Central memory CD8-positive, alpha-beta T cell (primary cell): Measurements from ENCODE around the gene MS4A6E.

Experiments used
- ATAC-seq: fragments of 150-1000 bp; cut with Tn5 transposase; replicated peaks from 2 replicates; pipeline ENCODE4 v1.10.0; 2022; ENCODE audit warnings: mild to moderate bottlenecking, moderate FRiP score, moderate number of reproducible peaks; ENCODE audit not compliant: poor library complexity, severe bottlenecking; ENCODE audit errors: extremely low read depth
- DNase-seq, 2 donors: peaks; one replicate each; pipeline ENCODE4 v3.0.0; 2021; ENCODE audit warnings: low spot score in 2 of 2
- H3K27ac Mint-ChIP-seq: one replicate; pipeline ENCODE4 v1.8.0; 2022; ENCODE audit warnings: low read depth, mild to moderate bottlenecking, moderate library complexity, mixed read lengths
- H3K27me3 Mint-ChIP-seq: one replicate; pipeline ENCODE4 v1.8.0; 2022; ENCODE audit warnings: mixed read lengths
- H3K36me3 Mint-ChIP-seq: one replicate; pipeline ENCODE4 v1.8.0; 2022; ENCODE audit warnings: mild to moderate bottlenecking, moderate library complexity, mixed read lengths; ENCODE audit not compliant: insufficient read depth
- H3K4me1 Mint-ChIP-seq: one replicate; pipeline ENCODE4 v1.8.0; 2022; ENCODE audit warnings: mixed read lengths
- H3K4me3 Mint-ChIP-seq: one replicate; pipeline ENCODE4 v1.8.0; 2022; ENCODE audit warnings: mild to moderate bottlenecking, moderate library complexity, mixed read lengths
- H3K9me3 Mint-ChIP-seq: one replicate; pipeline ENCODE4 v1.8.0; 2022; ENCODE audit warnings: mixed read lengths

The MS4A6E gene

DNA sequence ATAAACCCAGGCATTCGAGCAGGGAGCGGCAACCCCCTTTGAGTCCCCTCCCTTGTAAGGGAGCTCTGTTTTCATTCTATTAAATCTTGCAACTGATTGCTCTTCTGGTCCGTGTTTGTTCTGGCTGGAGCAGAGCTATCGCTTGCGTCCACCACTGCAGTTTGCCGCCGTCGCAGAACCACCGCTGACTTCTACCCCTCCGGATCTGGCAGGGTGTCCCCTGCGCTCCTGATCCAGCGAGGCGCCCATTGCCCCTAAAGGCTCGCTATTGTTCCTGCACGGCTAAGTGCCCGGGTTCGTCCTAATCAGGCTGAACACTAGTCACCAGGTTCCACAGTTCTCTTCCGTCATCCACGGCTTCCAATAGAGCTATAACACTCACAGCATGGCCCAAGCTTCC, 40.8 kb downstream of the MS4A6E start:
- Mint-ChIP-seq H3K4me1 (no peaks in the 10 kb centered on the region), H3K27ac (no peak overlapping the region), H3K9me3 (no peaks in the 10 kb centered on the region), H3K27me3 (peaks cover 71% of the 10 kb centered on the region), H3K36me3 (peaks cover 2% of the 10 kb centered on the region), H3K4me3 (no peak overlapping the region)
- DNase-seq (no peak), ATAC-seq (no peak)

DNA sequence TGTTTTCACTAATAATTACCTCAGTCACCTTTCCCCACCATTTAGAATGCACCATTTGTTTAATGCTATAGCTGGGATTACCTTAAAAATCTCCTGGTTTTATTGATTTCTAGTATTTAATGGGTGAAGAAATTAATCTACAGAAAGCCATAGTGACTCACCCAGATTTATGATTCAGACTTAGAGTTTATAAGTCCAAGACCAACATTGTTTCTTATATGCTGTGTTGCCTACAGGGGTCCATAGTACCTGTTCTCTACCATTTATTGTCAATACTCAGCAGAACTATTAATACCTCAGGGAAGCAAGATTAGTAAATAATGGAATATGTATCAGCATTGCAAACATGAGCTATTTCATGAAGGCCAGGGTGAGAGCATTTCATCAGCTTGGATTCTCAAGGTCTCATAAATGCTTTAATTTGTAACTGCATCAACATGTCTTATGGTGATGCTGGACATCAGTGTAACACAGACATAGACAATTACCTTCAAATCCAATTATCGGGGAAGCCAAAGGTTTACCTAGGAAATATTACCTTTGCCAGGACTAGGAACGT, 43.3 kb downstream of the MS4A6E start:
- no peak for DNase-seq
- Mint-ChIP-seq H3K27me3 (peaks cover 65% of the 10 kb centered on the region), H3K27ac (no peak overlapping the region), H3K4me3 (no peak overlapping the region), H3K36me3 (peaks cover 2% of the 10 kb centered on the region), H3K9me3 (no peaks in the 10 kb centered on the region), H3K4me1 (no peaks in the 10 kb centered on the region)
- no peak for ATAC-seq

DNA sequence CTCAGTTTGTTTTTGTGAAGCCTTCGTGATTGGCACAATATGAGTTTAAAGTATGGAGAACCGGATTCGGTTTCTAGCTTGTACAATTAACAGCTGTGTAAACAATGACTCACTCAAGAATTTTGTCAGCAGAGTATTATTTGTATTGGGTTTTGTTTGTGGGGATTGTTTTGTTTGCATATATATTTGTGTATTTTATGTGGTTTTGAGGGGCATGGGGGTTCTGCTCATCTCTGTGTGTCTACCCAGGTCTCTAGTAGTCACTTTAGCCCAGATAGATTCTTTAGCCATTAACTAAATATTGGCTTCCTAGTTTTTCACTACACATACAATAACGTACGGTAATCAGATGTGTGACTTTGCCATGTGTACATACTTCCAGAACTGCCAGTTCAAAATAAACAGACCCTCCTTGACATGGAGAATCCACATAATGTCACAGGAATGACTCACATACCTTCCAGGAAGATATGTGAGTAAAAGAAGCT, 43.8 kb downstream of the MS4A6E start:
- H3K4me1 Mint-ChIP-seq, result no peaks in the 10 kb centered on the region
- peaks cover 2% of the 10 kb centered on the region for H3K36me3 Mint-ChIP-seq
- H3K9me3 Mint-ChIP-seq, result no peaks in the 10 kb centered on the region
- no peak for DNase-seq
- no peak overlapping the region for H3K4me3 Mint-ChIP-seq
- no peak for ATAC-seq
- H3K27me3 Mint-ChIP-seq, result peaks cover 66% of the 10 kb centered on the region
- no peak overlapping the region for H3K27ac Mint-ChIP-seq

DNA sequence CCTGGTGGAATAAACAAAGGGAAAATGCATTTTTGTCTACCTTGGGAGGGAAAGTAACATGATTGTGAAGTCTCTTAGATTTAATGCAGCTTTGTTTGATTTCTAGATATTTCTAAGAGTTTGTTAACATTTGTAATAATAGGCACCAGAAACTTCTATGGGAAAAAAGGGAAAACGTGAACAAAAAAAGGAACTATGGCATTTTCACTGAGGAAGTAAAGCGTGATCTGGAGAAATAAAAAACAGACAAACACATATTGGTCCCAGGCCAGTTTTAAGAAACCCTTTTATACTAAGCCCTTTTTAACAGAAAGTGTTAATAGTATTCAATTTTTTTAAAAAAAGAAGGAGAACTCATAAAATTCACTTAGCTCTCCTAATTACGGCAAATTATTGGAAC, 44.3 kb downstream of the MS4A6E start:
- Mint-ChIP-seq H3K27me3 (peaks cover 66% of the 10 kb centered on the region), H3K4me3 (no peak overlapping the region), H3K27ac (no peak overlapping the region), H3K9me3 (no peaks in the 10 kb centered on the region), H3K36me3 (peaks cover 2% of the 10 kb centered on the region), H3K4me1 (no peaks in the 10 kb centered on the region)
- DNase-seq (no peak), ATAC-seq (no peak)

DNA sequence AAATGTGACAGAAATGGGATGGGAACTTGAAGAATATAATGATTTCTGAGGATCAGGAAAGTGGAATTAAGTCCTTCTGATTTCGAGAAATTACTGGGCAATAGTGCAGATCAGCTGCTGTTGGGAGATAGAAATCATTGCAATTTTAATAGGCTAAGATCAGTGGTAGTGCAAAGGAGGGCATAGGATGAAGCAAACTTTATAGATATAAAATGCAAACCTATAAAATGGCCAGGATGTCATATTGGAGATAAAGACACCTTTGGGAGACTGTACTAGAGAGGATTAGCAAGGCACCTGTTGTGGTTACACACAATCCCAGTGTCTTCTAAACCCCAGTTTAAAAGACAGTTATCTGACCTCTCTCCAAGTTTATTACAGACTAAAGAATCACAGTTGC, 44.8 kb downstream of the MS4A6E start:
- DNase-seq (no peak), ATAC-seq (no peak)
- Mint-ChIP-seq H3K27me3 (peaks cover 66% of the 10 kb centered on the region), H3K36me3 (peaks cover 2% of the 10 kb centered on the region), H3K4me3 (no peak overlapping the region), H3K27ac (no peak overlapping the region), H3K9me3 (no peaks in the 10 kb centered on the region), H3K4me1 (no peaks in the 10 kb centered on the region)

DNA sequence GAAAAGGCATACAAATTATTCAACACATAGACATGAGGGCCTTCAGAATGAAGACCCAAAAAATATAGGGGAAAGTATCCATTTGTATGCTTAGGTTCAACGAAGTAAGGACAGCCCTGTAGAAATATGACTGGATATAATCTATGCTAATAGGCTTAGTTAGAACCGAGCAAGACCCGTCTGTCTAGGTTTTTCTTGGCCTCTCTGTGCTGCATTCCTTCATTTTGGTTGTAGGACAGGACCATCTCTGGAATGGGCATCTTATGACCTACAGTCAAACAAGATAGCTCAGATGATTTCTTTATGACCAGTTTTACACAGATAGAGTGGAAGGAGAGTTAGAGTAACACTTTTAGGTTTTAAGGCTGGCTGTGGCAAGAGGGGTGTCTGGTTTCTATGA, 45.7 kb downstream of the MS4A6E start:
- ATAC-seq (no peak), DNase-seq (no peak)
- no peaks in the 10 kb centered on the region for H3K9me3 Mint-ChIP-seq
- peaks cover 2% of the 10 kb centered on the region for H3K36me3 Mint-ChIP-seq
- no peaks in the 10 kb centered on the region for H3K4me1 Mint-ChIP-seq
- peaks cover 62% of the 10 kb centered on the region for H3K27me3 Mint-ChIP-seq
- H3K27ac Mint-ChIP-seq, result no peak overlapping the region
- H3K4me3 Mint-ChIP-seq, result no peak overlapping the region

DNA sequence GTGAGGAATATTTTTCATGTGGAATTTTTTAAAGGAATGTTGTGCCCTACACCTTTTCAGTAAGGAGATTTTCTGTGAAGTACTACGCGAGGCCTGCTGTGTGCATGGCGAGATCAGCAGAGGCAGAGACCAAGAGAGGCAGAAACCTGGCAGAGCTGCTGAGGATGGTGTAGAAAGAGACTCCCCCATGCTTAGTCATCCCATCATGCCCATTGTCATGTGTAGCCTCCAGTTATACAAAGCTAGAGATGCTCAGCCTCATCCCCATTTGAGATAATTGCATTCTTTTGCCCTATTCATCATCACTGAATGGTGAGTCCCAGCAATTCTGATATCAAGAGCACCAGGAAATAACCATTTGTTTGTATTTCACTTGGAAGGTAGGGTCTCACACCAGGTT, 48.3 kb downstream of the MS4A6E start:
- DNase-seq (no peak), ATAC-seq (no peak)
- peaks cover 7% of the 10 kb centered on the region for H3K4me1 Mint-ChIP-seq
- peaks cover 2% of the 10 kb centered on the region for H3K36me3 Mint-ChIP-seq
- no peak overlapping the region for H3K4me3 Mint-ChIP-seq
- H3K27me3 Mint-ChIP-seq, result peaks cover 64% of the 10 kb centered on the region
- no peak overlapping the region for H3K27ac Mint-ChIP-seq
- no peaks in the 10 kb centered on the region for H3K9me3 Mint-ChIP-seq

DNA sequence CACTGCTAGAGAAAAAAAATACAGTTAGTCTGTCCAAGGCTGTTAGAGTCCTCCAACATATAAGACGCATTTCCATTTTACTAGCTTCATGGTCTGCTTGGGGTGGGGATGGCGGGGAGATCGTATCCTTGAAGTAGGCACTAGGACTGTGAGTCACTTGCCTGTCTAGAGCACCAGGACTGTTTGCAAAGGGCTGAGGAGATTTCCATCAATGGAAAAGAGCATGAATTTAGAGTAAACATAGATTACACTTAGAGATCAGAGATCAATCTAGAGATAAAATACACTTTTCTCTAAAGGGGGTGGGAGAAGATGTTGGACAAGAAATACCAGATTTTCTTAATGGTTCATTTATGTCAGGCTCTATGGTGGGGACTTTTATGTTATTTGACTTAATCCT, 49.5 kb downstream of the MS4A6E start:
- Mint-ChIP-seq H3K36me3 (peaks cover 1% of the 10 kb centered on the region), H3K9me3 (no peaks in the 10 kb centered on the region), H3K27ac (no peak overlapping the region), H3K27me3 (peaks cover 59% of the 10 kb centered on the region), H3K4me3 (no peak overlapping the region), H3K4me1 (peaks cover 7% of the 10 kb centered on the region)
- no peak for DNase-seq
- ATAC-seq, result no peak

DNA sequence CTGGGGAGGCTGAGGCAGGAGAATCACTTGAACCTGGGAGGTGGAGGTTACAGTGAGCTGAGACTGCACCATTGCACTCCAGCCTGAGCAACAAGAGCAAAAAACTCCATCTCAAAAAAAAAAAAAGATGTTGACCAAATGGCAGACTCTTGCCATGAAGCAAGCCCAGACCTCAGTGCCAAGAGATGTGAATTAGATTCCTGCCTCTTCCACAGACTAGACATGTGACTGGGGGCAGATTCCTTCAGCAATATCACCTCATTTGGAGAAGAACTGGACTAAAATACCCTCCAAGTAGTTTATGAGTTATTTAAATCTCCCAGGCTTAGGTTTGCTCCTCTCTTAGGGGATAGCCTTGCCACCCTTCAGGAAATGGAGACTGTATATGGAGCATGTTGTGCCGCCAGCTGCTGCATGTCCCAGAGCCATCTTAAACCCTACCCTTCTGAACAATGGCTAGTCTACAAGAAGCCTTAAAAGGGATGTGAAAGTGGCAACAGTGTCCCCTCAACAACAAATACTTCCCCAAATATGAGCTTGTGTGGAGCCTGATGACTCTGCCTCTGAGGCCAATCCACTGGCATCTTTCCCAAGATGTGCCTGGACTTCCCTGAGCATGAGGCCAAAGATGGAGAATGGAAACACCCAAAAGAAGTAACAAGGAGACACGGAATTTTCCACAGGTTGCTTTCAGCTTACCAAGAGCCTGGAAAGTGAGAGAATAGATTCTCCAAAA, 50.5 kb downstream of the MS4A6E start:
- Mint-ChIP-seq H3K4me1 (peaks cover 7% of the 10 kb centered on the region), H3K27me3 (peaks cover 49% of the 10 kb centered on the region), H3K9me3 (no peaks in the 10 kb centered on the region), H3K4me3 (no peak overlapping the region), H3K27ac (no peak overlapping the region), H3K36me3 (no peaks in the 10 kb centered on the region)
- ATAC-seq, result peak; percentile 43
- DNase-seq, result no peak

DNA sequence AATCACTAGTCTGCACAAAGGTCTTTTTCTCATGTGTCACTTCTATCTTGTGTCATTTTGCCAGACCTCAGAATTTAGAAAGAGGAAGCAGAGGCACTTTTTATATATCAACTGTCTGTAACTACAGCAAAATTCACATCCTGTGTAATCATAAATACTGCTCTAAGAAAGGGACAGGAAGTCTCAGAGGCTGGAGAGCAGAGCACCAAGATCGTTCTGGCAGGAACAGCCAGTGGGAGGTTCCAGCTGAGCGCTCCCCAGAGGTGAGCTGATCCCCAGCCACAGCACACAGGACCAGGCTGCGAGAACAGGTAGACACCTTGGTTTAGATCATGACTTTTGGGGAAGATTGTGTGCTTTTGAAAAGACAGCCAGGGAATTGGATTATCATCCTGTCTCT, 51.3 kb downstream of the MS4A6E start, which contains the start of gene MS4A7:
Gene MS4A7 (plus strand): TSS at position 179 of the 400 bp plus-strand sequence. CDS start 4,610 bp downstream, outside the sequence.
- Mint-ChIP-seq H3K27me3 (peaks cover 48% of the 10 kb centered on the region), H3K4me3 (no peak within 1 kb of the TSS), H3K36me3 (no peaks in the 10 kb centered on the region), H3K9me3 (no peaks in the 10 kb centered on the region), H3K4me1 (peaks cover 7% of the 10 kb centered on the region), H3K27ac (peak within 1 kb of the TSS; percentile 23)
- peak; percentile 62 for ATAC-seq
- no peak for DNase-seq

DNA sequence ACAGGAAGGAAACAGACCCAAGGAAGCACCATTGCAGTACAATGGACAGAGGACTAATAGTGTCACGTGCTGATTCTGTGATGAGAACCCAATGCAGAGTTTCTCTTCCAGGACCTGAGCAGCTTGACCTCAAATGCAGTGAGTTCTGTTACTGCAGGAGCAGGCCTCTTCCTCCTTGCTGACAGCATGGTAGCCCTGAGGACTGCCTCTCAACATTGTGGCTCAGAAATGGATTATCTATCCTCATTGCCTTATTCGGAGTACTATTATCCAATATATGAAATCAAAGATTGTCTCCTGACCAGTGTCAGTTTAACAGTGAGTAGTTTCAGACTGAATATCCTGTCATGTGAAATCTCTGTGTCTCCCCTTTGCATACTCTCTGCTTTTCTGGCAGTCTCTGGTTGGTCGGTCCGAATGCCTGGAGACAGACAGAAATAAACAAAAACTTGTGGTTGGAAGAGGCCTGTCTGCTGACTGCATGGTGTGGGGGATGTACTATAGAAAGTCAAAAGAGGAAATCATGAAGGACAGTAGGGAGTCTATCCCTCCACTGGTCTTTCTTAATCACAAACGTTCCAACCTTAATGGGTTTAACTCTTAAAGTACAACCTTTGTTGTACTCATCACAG, 62.3 kb downstream of the MS4A6E start:
- no peaks in the 10 kb centered on the region for H3K9me3 Mint-ChIP-seq
- DNase-seq (no peak), ATAC-seq (peak; percentile 36)
- no peak overlapping the region for H3K4me3 Mint-ChIP-seq
- H3K27me3 Mint-ChIP-seq, result no peaks in the 10 kb centered on the region
- no peaks in the 10 kb centered on the region for H3K36me3 Mint-ChIP-seq
- no peaks in the 10 kb centered on the region for H3K4me1 Mint-ChIP-seq
- H3K27ac Mint-ChIP-seq, result no peak overlapping the region

DNA sequence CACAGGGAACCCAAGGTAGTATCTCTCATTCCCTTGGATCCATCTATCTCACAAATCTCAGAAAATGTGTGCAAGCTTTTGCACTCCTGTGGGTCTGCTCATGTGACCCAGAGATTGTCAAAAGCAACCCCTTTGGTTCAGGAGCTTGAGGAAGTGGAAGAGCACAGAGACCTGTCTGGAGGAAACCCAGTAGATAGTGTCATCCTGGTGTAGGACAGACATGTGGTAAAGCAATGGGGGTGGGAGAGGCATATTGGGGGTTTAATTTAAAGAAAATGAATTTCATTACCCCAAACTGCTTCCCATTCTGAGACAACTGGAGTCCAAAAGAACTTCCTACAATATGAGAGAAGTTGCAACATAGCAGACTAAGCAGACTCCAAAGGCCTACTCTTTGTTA, 63.4 kb downstream of the MS4A6E start:
- ATAC-seq (no peak), DNase-seq (no peak)
- no peaks in the 10 kb centered on the region for H3K4me1 Mint-ChIP-seq
- H3K27ac Mint-ChIP-seq, result no peak overlapping the region
- peaks cover 2% of the 10 kb centered on the region for H3K36me3 Mint-ChIP-seq
- no peaks in the 10 kb centered on the region for H3K27me3 Mint-ChIP-seq
- no peaks in the 10 kb centered on the region for H3K9me3 Mint-ChIP-seq
- no peak overlapping the region for H3K4me3 Mint-ChIP-seq
